Osteoblast (primary cell): Measurements from ENCODE around the gene ZMAT1. TPM values are rescaled to one million over a fixed set of nuclear protein-coding genes. Genes with fewer than 3 reads are reported as not detected.
A peak's percentile ranks its signal among the peaks of the same experiment; 100 is the strongest.
"Not testable (repeated sequence)": the region's sequence is repeated elsewhere in the genome, so short reads cannot be mapped to it uniquely, and the experiment has no call there.

Source experiments
- DNase-seq: peaks from one replicate; pipeline ENCODE4 v3.0.0; 2011; ENCODE audit warnings: low spot score, mixed read lengths; ENCODE audit not compliant: insufficient read length; ENCODE audit errors: missing footprints
- H2AFZ ChIP-seq: 2 replicates; pipeline ENCODE4 v1.6.0; 2011; ENCODE audit warnings: mild to moderate bottlenecking, low read length
- H3K27ac ChIP-seq: 2 replicates; pipeline ENCODE4 v1.5.1; 2011; ENCODE audit warnings: mild to moderate bottlenecking, low read depth, low read length, moderate library complexity
- H3K27me3 ChIP-seq: 2 replicates; pipeline ENCODE4 v1.6.0; 2012; ENCODE audit warnings: mild to moderate bottlenecking, control low read depth, inconsistent platforms, low read length, moderate library complexity; ENCODE audit not compliant: insufficient read depth
- H3K36me3 ChIP-seq: 2 replicates; pipeline ENCODE4 v1.5.1; 2011; ENCODE audit warnings: mild to moderate bottlenecking, low read length, control low read depth, moderate library complexity; ENCODE audit not compliant: insufficient read depth
- H3K4me1 ChIP-seq: 2 replicates; pipeline ENCODE4 v1.5.1; 2011; ENCODE audit warnings: mild to moderate bottlenecking, low read length, control low read depth, moderate library complexity; ENCODE audit not compliant: insufficient read depth
- H3K4me2 ChIP-seq: 2 replicates; pipeline ENCODE4 v1.6.0; 2011; ENCODE audit warnings: mild to moderate bottlenecking, low read length; ENCODE audit not compliant: insufficient read depth
- H3K4me3 ChIP-seq: fragments of 200-600 bp; sonication (generic); 3 replicates; pipeline ENCODE4 v1.5.1; 2012; ENCODE audit warnings: mild to moderate bottlenecking, low read length, inconsistent platforms; ENCODE audit not compliant: insufficient read depth
- H3K79me2 ChIP-seq: 2 replicates; pipeline ENCODE4 v1.6.0; 2012; ENCODE audit warnings: mild to moderate bottlenecking, low read length, control low read depth, inconsistent platforms; ENCODE audit not compliant: insufficient read depth
- H3K9me3 ChIP-seq: 2 replicates; pipeline ENCODE4 v1.5.1; 2011; ENCODE audit warnings: low read depth, low read length, control low read depth
- H4K20me1 ChIP-seq: 2 replicates; pipeline ENCODE4 v1.6.0; 2012; ENCODE audit warnings: mild to moderate bottlenecking, low read length, control low read depth; ENCODE audit not compliant: insufficient read depth
- CTCF ChIP-seq: IDR thresholded peaks from 2 replicates; pipeline ENCODE4 v1.5.1; 2011; ENCODE audit warnings: mild to moderate bottlenecking, low read depth, low read length, moderate library complexity; ENCODE audit errors: extremely low read depth
- total RNA-seq: library from RNA; depleted of rRNA; stranded (reverse); fragments of >200 nt; gene quantifications from 2 replicates; pipeline ENCODE4 v1.2.3, GENCODE V29; 2012

Gene ZMAT1
- total RNA-seq: 0.29 and 0.36 TPM in 2 replicates

GRCh38 chrX:101931488-101932248 is at the start of gene ZMAT1:
TSS of gene ZMAT1 (minus strand) at chrX:101932027. CDS start at chrX:101932008, 19 bp downstream.
- H3K27ac ChIP-seq: no peak within 1 kb of the TSS
- H3K36me3 ChIP-seq: no peaks in the 10 kb centered on the region
- no peaks in the 10 kb centered on the region for H4K20me1 ChIP-seq
- H2AFZ ChIP-seq: peak within 1 kb of the TSS; percentile 38
- no peaks in the 10 kb centered on the region for H3K79me2 ChIP-seq
- no peak for TF ChIP-seq CTCF
- peak within 1 kb of the TSS; percentile 51 for H3K4me2 ChIP-seq
- H3K4me3 ChIP-seq: peak within 1 kb of the TSS; percentile 67
- no peaks in the 10 kb centered on the region for H3K4me1 ChIP-seq
- no peaks in the 10 kb centered on the region for H3K27me3 ChIP-seq
- no peaks in the 10 kb centered on the region for H3K9me3 ChIP-seq
- DNase-seq: peak; percentile 69

- Histone ChIP-seq H4K20me1 (no peaks in the 10 kb centered on the region), H3K79me2 (no peaks in the 10 kb centered on the region), H3K9me3 (peaks cover 2% of the 10 kb centered on the region), H3K27ac (no peak overlapping the region), H3K36me3 (no peaks in the 10 kb centered on the region), H3K4me2 (no peak overlapping the region), H3K4me3 (no peak overlapping the region), H2AFZ (no peak overlapping the region), H3K4me1 (no peaks in the 10 kb centered on the region), H3K27me3 (no peaks in the 10 kb centered on the region)
- TF ChIP-seq CTCF: no peak
- DNase-seq: no peak
Observed at GRCh38 chrX:101977106-101977505, 45.3 kb upstream of the ZMAT1 start.

- H3K27me3 ChIP-seq: no peaks in the 10 kb centered on the region
- H3K36me3 ChIP-seq: no peaks in the 10 kb centered on the region
- H2AFZ ChIP-seq: no peak overlapping the region
- peaks cover 2% of the 10 kb centered on the region for H3K9me3 ChIP-seq
- H3K27ac ChIP-seq: no peak overlapping the region
- no peak for DNase-seq
- TF ChIP-seq CTCF: no peak
- no peaks in the 10 kb centered on the region for H4K20me1 ChIP-seq
- H3K4me1 ChIP-seq: no peaks in the 10 kb centered on the region
- H3K4me2 ChIP-seq: no peak overlapping the region
- H3K79me2 ChIP-seq: no peaks in the 10 kb centered on the region
- no peak overlapping the region for H3K4me3 ChIP-seq
Observed at GRCh38 chrX:101973066-101973465, 41.2 kb upstream of the ZMAT1 start.

GRCh38 chrX:101964923-101965539 is 33.2 kb upstream of the ZMAT1 start:
- H3K79me2 ChIP-seq, DNase-seq, H3K27me3 ChIP-seq: not testable (repeated sequence)

More at GRCh38 chrX:101964923-101965539, 33.2 kb upstream of the ZMAT1 start:
- not testable (repeated sequence) for H3K4me1 ChIP-seq, H3K4me2 ChIP-seq, H3K27ac ChIP-seq, H3K9me3 ChIP-seq, H3K4me3 ChIP-seq, H2AFZ ChIP-seq, H4K20me1 ChIP-seq, H3K36me3 ChIP-seq
